RWPE2 (cell line): Measurements from ENCODE around the gene C11orf86.

ENCODE experiments used
- ATAC-seq: fragments of 200-7000 bp; cut with Tn5 transposase; 3 replicates; pipeline ENCODE4 v1.9.1; 2021; ENCODE audit warnings: low read depth
- DNase-seq: peaks from one replicate; pipeline ENCODE4 v3.0.0-alpha.2; 2020; ENCODE audit warnings: low spot score
- H3K27ac ChIP-seq: fragments of 450-650 bp; 2 replicates; pipeline ENCODE4 v1.5.1; 2017; ENCODE audit warnings: mild to moderate bottlenecking; ENCODE audit not compliant: poor library complexity, severe bottlenecking
- H3K27me3 ChIP-seq: fragments of 250-450 bp; sonication (Bioruptor Pico); 2 replicates; pipeline ENCODE4 v1.5.1; 2021; ENCODE audit warnings: mild to moderate bottlenecking, moderate library complexity; ENCODE audit not compliant: insufficient read depth, poor library complexity, severe bottlenecking
- H3K36me3 ChIP-seq: fragments of 250-450 bp; sonication (Bioruptor Pico); 2 replicates; pipeline ENCODE4 v1.5.1; 2020; ENCODE audit warnings: low read depth, mild to moderate bottlenecking, moderate library complexity
- H3K4me1 ChIP-seq: fragments of 250-450 bp; sonication (Bioruptor Pico); 2 replicates; pipeline ENCODE4 v1.5.1; 2021; ENCODE audit warnings: mild to moderate bottlenecking, moderate library complexity; ENCODE audit not compliant: insufficient read depth, poor library complexity, severe bottlenecking
- H3K4me3 ChIP-seq: fragments of 250-450 bp; sonication (Bioruptor Pico); 2 replicates; pipeline ENCODE4 v1.5.1; 2021; ENCODE audit warnings: mild to moderate bottlenecking, moderate library complexity; ENCODE audit not compliant: severe bottlenecking
- H3K9me3 ChIP-seq: fragments of 250-450 bp; sonication (Bioruptor Pico); 2 replicates; pipeline ENCODE4 v1.5.1; 2021; ENCODE audit warnings: mild to moderate bottlenecking, moderate library complexity; ENCODE audit not compliant: severe bottlenecking
- CTCF ChIP-seq: fragments of 450-650 bp; IDR thresholded peaks from one replicate; pipeline ENCODE4 v1.5.1; 2017; ENCODE audit warnings: mild to moderate bottlenecking, moderate library complexity; ENCODE audit not compliant: poor library complexity, severe bottlenecking

C11orf86 gene

GRCh38 chr11:66979336-66979980 is 4.4 kb downstream of the C11orf86 start:
- DNase-seq (no peak), ATAC-seq (no peak)
- peaks cover 17% of the 10 kb centered on the region for H3K4me1 ChIP-seq
- no peak overlapping the region for H3K27ac ChIP-seq
- no peaks in the 10 kb centered on the region for H3K36me3 ChIP-seq
- TF ChIP-seq CTCF = no peak
- H3K4me3 ChIP-seq = no peak overlapping the region
- peaks cover 5% of the 10 kb centered on the region for H3K9me3 ChIP-seq
- no peaks in the 10 kb centered on the region for H3K27me3 ChIP-seq

GRCh38 chr11:66981976-66982578 is 7.0 kb downstream of the C11orf86 start:
- ATAC-seq (peak; percentile 72), DNase-seq (peak; percentile 94)
- Histone ChIP-seq H3K4me1 (peaks cover 24% of the 10 kb centered on the region), H3K4me3 (no peak overlapping the region), H3K9me3 (peaks cover 5% of the 10 kb centered on the region), H3K27me3 (no peaks in the 10 kb centered on the region), H3K27ac (peak overlapping the region; percentile 62), H3K36me3 (no peaks in the 10 kb centered on the region)
- TF ChIP-seq CTCF = no peak

- ATAC-seq (no peak), DNase-seq (no peak)
- no peak overlapping the region for H3K4me3 ChIP-seq
- no peaks in the 10 kb centered on the region for H3K36me3 ChIP-seq
- peak overlapping the region; percentile 62 for H3K27ac ChIP-seq
- H3K4me1 ChIP-seq = peaks cover 24% of the 10 kb centered on the region
- H3K9me3 ChIP-seq = peaks cover 5% of the 10 kb centered on the region
- no peak for TF ChIP-seq CTCF
- H3K27me3 ChIP-seq = no peaks in the 10 kb centered on the region
These were observed 8.3 kb downstream of the C11orf86 start for GRCh38 chr11:66983275-66983924.

GRCh38 chr11:66985508-66986177 is 10.5 kb downstream of the C11orf86 start:
- DNase-seq = no peak
- no peak overlapping the region for H3K27ac ChIP-seq
- ATAC-seq = no peak

More at GRCh38 chr11:66985508-66986177, 10.5 kb downstream of the C11orf86 start:
- Histone ChIP-seq H3K27me3 (no peaks in the 10 kb centered on the region), H3K9me3 (no peaks in the 10 kb centered on the region), H3K36me3 (no peaks in the 10 kb centered on the region), H3K4me1 (peaks cover 24% of the 10 kb centered on the region), H3K4me3 (no peak overlapping the region)
- TF ChIP-seq CTCF = no peak
